ENCODE data around the gene CARD11.

- TF ChIP-seq CTCF (conservative IDR thresholded peaks at IDR 0.05 in 1 of 2, IDR thresholded peaks at IDR 0.05 in 1 of 2; ENCODE audit: low read depth in 1 of 2, low read length in 2 of 2) = no peak
- no peak for TF ChIP-seq EZH2 (IDR thresholded peaks at IDR 0.05; ENCODE audit: low read length, missing control alignments)
These were observed 99.6 kb downstream of the CARD11 start for GRCh38 chr7:2943851-2944601.

Data from fibroblast of lung (primary cell).